Astrocyte (in vitro differentiated cells and primary cell): ENCODE results near the gene ITGAX. TPM values are rescaled to one million over a fixed set of nuclear protein-coding genes. Genes with fewer than 3 reads are reported as not detected.

Experiments used
- DNase-seq: peaks from one replicate; pipeline ENCODE4 v3.0.0-alpha.2; 2010; ENCODE audit warnings: low read depth
- FAIRE-seq: peaks from 2 replicates; lab custom pipeline; 2011; peaks lifted over from hg19 to GRCh38; lab: Jason Lieb, UNC
- H2AFZ ChIP-seq: 2 replicates; pipeline ENCODE4 v1.6.0; 2012; ENCODE audit warnings: low read depth, low read length, inconsistent platforms
- H3K27ac ChIP-seq: 2 replicates; pipeline ENCODE4 v1.5.1; 2011; ENCODE audit warnings: low read depth, low read length, inconsistent platforms
- H3K27me3 ChIP-seq: 2 replicates; pipeline ENCODE4 v1.6.0; 2011; ENCODE audit warnings: low read length, inconsistent platforms; ENCODE audit not compliant: insufficient read depth
- H3K36me3 ChIP-seq: 2 replicates; pipeline ENCODE4 v1.5.1; 2011; ENCODE audit warnings: low read length, inconsistent platforms; ENCODE audit not compliant: insufficient read depth
- H3K4me1 ChIP-seq: 2 replicates; pipeline ENCODE4 v1.5.1; 2011; ENCODE audit warnings: low read length, inconsistent platforms; ENCODE audit not compliant: insufficient read depth
- H3K4me2 ChIP-seq: 2 replicates; pipeline ENCODE4 v1.6.0; 2012; ENCODE audit warnings: low read length, inconsistent platforms
- H3K4me3 ChIP-seq: 2 replicates; pipeline ENCODE4 v1.5.1; 2011; ENCODE audit warnings: low read depth, mild to moderate bottlenecking, low read length, inconsistent platforms; ENCODE audit not compliant: insufficient read depth
- H3K79me2 ChIP-seq: 2 replicates; pipeline ENCODE4 v1.6.0; 2012; ENCODE audit warnings: mild to moderate bottlenecking, low read length, inconsistent platforms; ENCODE audit not compliant: insufficient read depth
- H3K9ac ChIP-seq: 2 replicates; pipeline ENCODE4 v1.6.0; 2012; ENCODE audit warnings: mild to moderate bottlenecking, low read length, inconsistent platforms
- H3K9me3 ChIP-seq: 2 replicates; pipeline ENCODE4 v1.5.1; 2012; ENCODE audit warnings: low read depth, mild to moderate bottlenecking, low read length, inconsistent platforms; ENCODE audit not compliant: insufficient read depth
- H4K20me1 ChIP-seq: 2 replicates; pipeline ENCODE4 v1.6.0; 2012; ENCODE audit warnings: low read length, inconsistent platforms; ENCODE audit not compliant: insufficient read depth
- H3K27ac Mint-ChIP-seq: one replicate; pipeline ENCODE4 v1.8.0; 2021; ENCODE audit warnings: mild to moderate bottlenecking, mixed read lengths; ENCODE audit not compliant: unreplicated experiment
- H3K27me3 Mint-ChIP-seq: one replicate; pipeline ENCODE4 v1.8.0; 2021; ENCODE audit warnings: low read depth, mixed read lengths; ENCODE audit not compliant: unreplicated experiment
- H3K36me3 Mint-ChIP-seq: one replicate; pipeline ENCODE4 v1.8.0; 2021; ENCODE audit warnings: low read depth, mixed read lengths; ENCODE audit not compliant: unreplicated experiment
- H3K4me1 Mint-ChIP-seq: one replicate; pipeline ENCODE4 v1.8.0; 2021; ENCODE audit warnings: low read depth, mixed read lengths; ENCODE audit not compliant: unreplicated experiment
- H3K4me3 Mint-ChIP-seq: one replicate; pipeline ENCODE4 v1.8.0; 2021; ENCODE audit warnings: mild to moderate bottlenecking, moderate library complexity, mixed read lengths; ENCODE audit not compliant: unreplicated experiment
- H3K9me3 Mint-ChIP-seq: one replicate; pipeline ENCODE4 v1.8.0; 2021; ENCODE audit warnings: mild to moderate bottlenecking, mixed read lengths; ENCODE audit not compliant: unreplicated experiment
- CTCF ChIP-seq: IDR thresholded peaks from 2 replicates; pipeline ENCODE4 v1.5.1; 2011; ENCODE audit warnings: low read depth, mild to moderate bottlenecking, inconsistent platforms, low read length, moderate library complexity; ENCODE audit not compliant: insufficient read depth
- EZH2 ChIP-seq: IDR thresholded peaks from 2 replicates; pipeline ENCODE4 v1.6.1; 2012; ENCODE audit warnings: mild to moderate bottlenecking, low read length, inconsistent platforms; ENCODE audit not compliant: insufficient read depth
- total RNA-seq: library from RNA; stranded (reverse); gene quantifications from 2 replicates; pipeline ENCODE4 v1.2.1, GENCODE V29; 2021

The ITGAX gene
- total RNA-seq, 1 donor from 2014 or later, result 0.27 TPM

GRCh38 chr16:31401436-31401835 is 46.5 kb downstream of the ITGAX start:
- Histone ChIP-seq H2AFZ (no peak overlapping the region), H3K27me3 (no peaks in the 10 kb centered on the region), H3K27ac (no peak overlapping the region), H4K20me1 (no peaks in the 10 kb centered on the region), H3K4me1 (no peaks in the 10 kb centered on the region), H3K4me3 (no peak overlapping the region), H3K4me2 (no peak overlapping the region), H3K9me3 (peaks cover 2% of the 10 kb centered on the region), H3K9ac (no peak overlapping the region), H3K36me3 (no peaks in the 10 kb centered on the region), H3K79me2 (no peaks in the 10 kb centered on the region)
- H3K4me1 Mint-ChIP-seq, result no peaks in the 10 kb centered on the region
- no peak for FAIRE-seq
- H3K27ac Mint-ChIP-seq, result no peak overlapping the region
- H3K27me3 Mint-ChIP-seq, result peaks cover 3% of the 10 kb centered on the region
- no peak overlapping the region for H3K4me3 Mint-ChIP-seq
- DNase-seq, result no peak
- H3K36me3 Mint-ChIP-seq, result peaks cover 2% of the 10 kb centered on the region
- H3K9me3 Mint-ChIP-seq, result peaks cover 10% of the 10 kb centered on the region
- no peak for TF ChIP-seq EZH2
- TF ChIP-seq CTCF, result no peak

- no peak for FAIRE-seq
Measured at GRCh38 chr16:31402687-31403086, 47.7 kb downstream of the ITGAX start.

More at GRCh38 chr16:31402687-31403086, 47.7 kb downstream of the ITGAX start:
- Mint-ChIP-seq H3K27ac (no peak overlapping the region), H3K27me3 (peaks cover 15% of the 10 kb centered on the region), H3K9me3 (peaks cover 10% of the 10 kb centered on the region), H3K4me3 (no peak overlapping the region), H3K36me3 (peaks cover 2% of the 10 kb centered on the region), H3K4me1 (no peaks in the 10 kb centered on the region)
- Histone ChIP-seq H3K9ac (no peak overlapping the region), H4K20me1 (no peaks in the 10 kb centered on the region), H3K27ac (no peak overlapping the region), H3K79me2 (no peaks in the 10 kb centered on the region), H3K4me3 (no peak overlapping the region), H2AFZ (no peak overlapping the region), H3K4me1 (no peaks in the 10 kb centered on the region), H3K27me3 (no peaks in the 10 kb centered on the region), H3K9me3 (peaks cover 2% of the 10 kb centered on the region), H3K36me3 (no peaks in the 10 kb centered on the region), H3K4me2 (no peak overlapping the region)
- no peak for DNase-seq
- TF ChIP-seq CTCF (no peak), EZH2 (no peak)
